GM19438 (cell line): ENCODE measurements around the gene AUTS2.

Experiments used
- ATAC-seq: cut with Tn5 transposase; IDR thresholded peaks from one replicate; pipeline ENCODE4 v1.9.1; 2021; ENCODE audit warnings: low read depth; ENCODE audit not compliant: unreplicated experiment

AUTS2 gene

GRCh38 chr7:69683002-69683401 is 84.7 kb downstream of the AUTS2 start:
- ATAC-seq, result no peak

GRCh38 chr7:69684369-69685292 is 86.4 kb downstream of the AUTS2 start:
- no peak for ATAC-seq

GRCh38 chr7:69685293-69685631 is 87.0 kb downstream of the AUTS2 start:
- ATAC-seq, result no peak

DNA sequence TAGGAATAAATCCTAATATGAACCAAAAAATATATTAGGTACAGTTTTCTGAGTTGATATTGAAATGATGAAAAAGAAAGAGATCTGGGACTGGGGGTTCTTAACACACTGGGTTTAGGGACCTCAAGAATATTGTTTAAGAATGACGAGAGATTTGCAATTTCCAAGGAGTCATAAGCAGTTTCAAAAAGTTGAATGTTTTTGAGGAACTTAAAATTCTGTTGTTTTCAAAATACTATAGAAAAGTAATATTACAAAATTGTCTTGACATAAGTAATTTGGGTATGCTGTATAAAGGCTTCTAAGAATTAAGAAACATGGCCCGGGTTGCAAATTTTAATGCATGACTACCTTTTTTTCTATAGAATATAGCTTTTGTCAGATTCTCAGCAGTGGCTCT is 88.1 kb downstream of the AUTS2 start:
- no peak for ATAC-seq

- ATAC-seq, result no peak
These were observed 89.6 kb downstream of the AUTS2 start for GRCh38 chr7:69687739-69688433.

DNA sequence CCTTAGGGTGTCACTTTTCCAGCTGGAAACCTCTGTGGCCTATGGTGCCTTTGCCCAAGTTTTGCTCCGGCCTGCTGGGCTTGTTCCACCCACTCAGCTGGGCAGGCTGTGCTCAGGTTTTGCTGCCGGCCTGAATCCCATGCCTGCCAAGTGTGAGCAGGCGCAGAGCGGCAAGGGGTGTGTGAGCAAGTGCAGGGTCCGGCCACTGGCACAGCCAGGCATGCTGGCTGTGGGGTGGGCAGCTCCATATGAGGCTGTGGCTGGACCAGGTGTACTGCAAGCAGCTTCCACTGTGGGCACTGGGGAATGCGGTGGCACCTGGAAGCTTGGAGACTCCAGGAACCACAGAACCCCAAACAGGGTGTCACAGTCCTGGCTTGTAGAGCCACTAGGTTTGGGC is 92.1 kb downstream of the AUTS2 start:
- ATAC-seq, result no peak

DNA sequence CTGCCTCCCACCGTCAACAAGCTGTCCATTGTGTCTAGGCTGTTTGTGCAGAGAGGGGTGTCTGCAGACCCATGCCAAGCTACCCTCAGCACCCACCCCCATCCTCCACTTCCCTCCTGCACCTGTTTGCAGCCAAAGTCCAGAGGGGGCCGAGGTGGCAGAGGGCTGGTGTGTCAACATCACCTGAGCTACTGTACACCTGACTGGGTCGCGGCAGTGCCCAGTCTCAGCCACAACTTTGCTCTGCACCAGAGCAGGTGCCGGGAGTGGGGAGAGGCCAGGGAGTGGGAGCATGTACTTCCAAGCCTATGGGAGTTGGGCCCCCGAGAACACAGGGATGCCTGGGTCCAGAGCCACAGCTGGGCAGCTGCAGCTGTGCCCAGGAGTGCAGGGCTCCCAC is 93.1 kb downstream of the AUTS2 start:
- ATAC-seq, result no peak

DNA sequence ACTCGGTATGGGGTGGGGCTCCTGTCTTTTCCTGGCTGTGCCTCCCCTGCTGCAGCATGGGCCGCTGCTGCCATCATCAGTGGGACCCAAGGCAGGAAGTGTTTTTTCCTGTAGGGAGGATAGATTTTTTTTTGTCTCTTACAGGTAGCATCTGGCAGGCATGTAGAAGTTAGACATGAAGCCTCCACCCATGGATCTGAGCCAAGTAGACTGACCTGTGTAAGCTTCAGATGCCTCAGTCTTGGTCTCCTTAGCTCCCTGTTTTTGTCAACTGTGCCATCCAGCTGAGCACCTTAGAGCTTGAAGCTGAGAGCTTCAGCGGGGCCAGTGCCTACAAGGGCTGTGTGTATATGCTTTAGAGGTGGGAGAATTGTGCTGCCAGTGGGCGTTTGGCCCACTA is 93.5 kb downstream of the AUTS2 start:
- no peak for ATAC-seq

DNA sequence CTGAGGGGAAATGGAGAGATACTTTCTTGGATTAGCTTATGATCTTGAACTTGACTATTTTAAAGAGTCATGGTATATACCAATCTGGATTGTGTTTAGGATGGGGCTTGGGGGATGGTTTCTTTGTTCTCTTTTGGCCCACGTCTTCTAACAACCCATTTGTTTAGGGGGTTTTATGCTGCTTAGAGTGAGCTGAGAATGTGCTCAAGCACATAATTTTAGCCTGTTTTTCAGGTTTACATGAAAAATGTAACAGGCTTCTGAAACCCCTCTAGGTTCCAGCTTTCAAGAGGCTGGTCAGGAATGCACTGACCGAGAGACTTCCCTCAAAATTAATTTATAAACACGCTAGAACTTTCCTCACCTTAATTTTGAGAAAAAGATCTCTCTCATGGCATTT is 94.3 kb downstream of the AUTS2 start:
- no peak for ATAC-seq

- no peak for ATAC-seq
These were observed 94.8 kb downstream of the AUTS2 start for GRCh38 chr7:69693042-69693441.

DNA sequence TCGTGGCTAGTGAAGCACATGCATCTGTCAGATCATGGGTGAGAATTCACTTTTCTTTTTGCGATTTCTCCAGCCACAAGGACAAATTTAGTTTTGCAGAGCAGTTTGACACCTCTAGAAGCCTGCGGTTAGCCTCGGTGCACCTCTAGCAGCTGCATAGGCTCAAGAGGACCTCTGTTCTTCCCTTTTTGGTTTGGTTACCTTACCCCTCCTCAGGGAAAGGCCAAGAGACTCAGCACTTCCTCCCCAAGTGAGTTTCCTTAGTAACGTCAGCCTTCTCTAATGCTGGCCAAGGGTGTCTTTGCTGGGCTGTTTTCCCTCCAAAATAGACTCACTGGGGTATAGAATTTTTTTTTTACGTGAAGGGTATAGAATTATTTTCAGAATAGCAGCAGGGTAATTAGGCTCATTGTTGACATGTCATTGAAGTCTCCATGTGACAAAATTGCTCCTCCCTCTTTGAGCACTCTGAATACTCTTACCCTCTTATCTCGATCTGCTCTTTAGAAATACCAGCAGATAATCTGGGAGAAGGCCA is 97.8 kb downstream of the AUTS2 start:
- peak; percentile 88 for ATAC-seq

GRCh38 chr7:69696686-69697685 is 98.7 kb downstream of the AUTS2 start:
- ATAC-seq, result no peak

- ATAC-seq, result no peak
These were observed 100.0 kb downstream of the AUTS2 start for GRCh38 chr7:69698109-69698825.

DNA sequence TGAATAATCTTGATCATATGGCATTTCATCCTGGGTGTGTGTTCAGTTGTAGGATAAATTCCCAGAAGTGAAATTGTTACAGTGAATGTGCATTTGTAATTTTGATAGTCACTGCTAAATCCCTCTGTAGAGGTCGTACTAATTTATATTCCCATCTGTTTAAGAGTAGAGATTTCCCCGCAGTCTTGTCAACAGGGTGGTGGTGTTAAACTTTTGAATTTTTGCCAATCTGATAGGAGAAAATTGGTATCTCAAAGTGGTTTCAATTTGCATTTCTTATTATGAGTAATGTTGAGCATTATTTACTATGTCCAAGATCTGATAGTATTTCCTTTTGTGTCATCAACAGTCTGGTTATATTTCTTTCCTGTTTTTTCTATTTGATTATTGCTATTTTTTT is 101.7 kb downstream of the AUTS2 start:
- ATAC-seq, result no peak

- ATAC-seq, result no peak
These were observed 102.1 kb downstream of the AUTS2 start for GRCh38 chr7:69700331-69700730.

- ATAC-seq, result no peak
These were observed 103.0 kb downstream of the AUTS2 start for GRCh38 chr7:69701288-69701687.

DNA sequence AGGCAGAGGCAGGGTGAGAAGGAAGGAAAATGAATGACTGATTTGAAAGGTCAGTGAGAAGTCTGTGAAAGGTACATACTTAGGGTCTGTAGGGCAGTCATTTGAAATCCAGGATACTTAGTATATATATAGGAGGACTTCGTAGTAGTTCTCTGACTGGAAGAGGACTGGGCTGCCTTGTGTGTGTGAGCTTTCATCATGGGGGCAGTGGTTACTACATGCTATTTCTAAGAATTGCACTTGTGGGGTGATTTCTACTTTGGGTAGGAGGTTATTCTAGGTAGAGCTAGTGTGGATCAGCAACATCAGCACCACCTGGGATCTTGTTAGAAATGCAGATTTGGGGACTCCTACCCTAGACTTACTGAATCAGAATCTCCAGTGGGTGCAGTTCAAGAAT is 104.1 kb downstream of the AUTS2 start:
- ATAC-seq, result no peak

- ATAC-seq, result no peak
These were observed 104.8 kb downstream of the AUTS2 start for GRCh38 chr7:69703099-69703498.

GRCh38 chr7:69706070-69706469 is 107.8 kb downstream of the AUTS2 start:
- no peak for ATAC-seq

DNA sequence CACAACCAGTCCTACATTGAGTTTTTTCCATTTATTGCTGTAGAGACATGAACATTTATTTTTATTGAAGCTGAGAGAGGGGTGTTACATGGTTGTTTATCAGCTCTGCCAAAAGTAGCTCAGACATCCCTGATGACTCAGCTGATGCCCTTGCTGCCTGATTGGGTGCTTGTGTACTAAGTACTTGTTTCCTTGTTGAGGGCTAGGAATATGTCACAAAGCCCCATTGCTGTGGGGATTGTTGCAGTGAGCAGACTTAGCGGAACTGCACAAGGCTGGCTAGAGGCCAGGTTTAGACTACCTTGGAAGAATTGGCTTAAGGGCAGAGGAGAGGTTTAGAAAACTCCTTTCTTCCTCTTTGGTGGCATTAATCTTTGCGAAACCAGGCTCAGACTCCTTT is 110.6 kb downstream of the AUTS2 start:
- ATAC-seq, result no peak
